Activated CD4-positive, CD25-positive, alpha-beta regulatory T cell treated with anti-CD3 and anti-CD28 coated beads, Interleukin-2, amount 50 U/mL, for 16 hours (primary cell): ENCODE measurements around the gene ANGPTL4.
"Not testable (repeated sequence)": the region's sequence is repeated elsewhere in the genome, so short reads cannot be mapped to it uniquely, and the experiment has no call there.

Experiments used
- DNase-seq: peaks from one replicate; pipeline ENCODE4 v3.0.0-alpha.2; 2020; ENCODE audit warnings: low read depth, low spot score

ANGPTL4 gene

GRCh38 chr19:8334458-8335342 lies 29.3 kb upstream of the ANGPTL4 start:
- no peak for DNase-seq

GRCh38 chr19:8335343-8336071 lies 28.4 kb upstream of the ANGPTL4 start:
- DNase-seq = no peak

GRCh38 chr19:8336072-8336569 lies 27.8 kb upstream of the ANGPTL4 start:
- DNase-seq = no peak

- DNase-seq = no peak
These were observed 27.3 kb upstream of the ANGPTL4 start for GRCh38 chr19:8336660-8337059.

- no peak for DNase-seq
These were observed 26.2 kb upstream of the ANGPTL4 start for GRCh38 chr19:8337728-8338127.

GRCh38 chr19:8338835-8339234 lies 25.1 kb upstream of the ANGPTL4 start:
- DNase-seq = no peak

- no peak for DNase-seq
These were observed 23.4 kb upstream of the ANGPTL4 start for GRCh38 chr19:8340341-8341096.

- not testable (repeated sequence) for DNase-seq
These were observed 22.5 kb upstream of the ANGPTL4 start for GRCh38 chr19:8341504-8341903.

- no peak for DNase-seq
These were observed 21.7 kb upstream of the ANGPTL4 start for GRCh38 chr19:8342316-8342683.

GRCh38 chr19:8342684-8343482 lies 21.1 kb upstream of the ANGPTL4 start, which contains the start of gene KANK3:
Gene KANK3, minus strand, starts transcription at chr19:8343262. Its CDS starts 5,434 bp downstream, at chr19:8337828.
- peak; percentile 78 for DNase-seq

- no peak for DNase-seq
These were observed 20.5 kb upstream of the ANGPTL4 start for GRCh38 chr19:8343483-8343844.

GRCh38 chr19:8349629-8350372 lies 14.2 kb upstream of the ANGPTL4 start:
- not testable (repeated sequence) for DNase-seq

GRCh38 chr19:8352134-8352827 lies 11.7 kb upstream of the ANGPTL4 start:
- no peak for DNase-seq

- DNase-seq = not testable (repeated sequence)
These were observed 11.1 kb upstream of the ANGPTL4 start for GRCh38 chr19:8352845-8353244.

GRCh38 chr19:8355631-8356402 lies 8.1 kb upstream of the ANGPTL4 start:
- DNase-seq = no peak

GRCh38 chr19:8357007-8357521 lies 6.9 kb upstream of the ANGPTL4 start:
- no peak for DNase-seq

GRCh38 chr19:8358948-8359347 lies 5.0 kb upstream of the ANGPTL4 start:
- no peak for DNase-seq

- no peak for DNase-seq
These were observed 3.8 kb upstream of the ANGPTL4 start for GRCh38 chr19:8360196-8360595.
